ENCODE data around the gene LRRC43. TPM values are rescaled to one million over a fixed set of nuclear protein-coding genes. Genes with fewer than 3 reads are reported as not detected.

Gene LRRC43
- total and polyA plus RNA-seq, 10 of the 15 experiments (the other 5 are each of a cell fraction or from before 2014, with no cell fraction given), result 0.23 TPM; not detected in 9

DNA sequence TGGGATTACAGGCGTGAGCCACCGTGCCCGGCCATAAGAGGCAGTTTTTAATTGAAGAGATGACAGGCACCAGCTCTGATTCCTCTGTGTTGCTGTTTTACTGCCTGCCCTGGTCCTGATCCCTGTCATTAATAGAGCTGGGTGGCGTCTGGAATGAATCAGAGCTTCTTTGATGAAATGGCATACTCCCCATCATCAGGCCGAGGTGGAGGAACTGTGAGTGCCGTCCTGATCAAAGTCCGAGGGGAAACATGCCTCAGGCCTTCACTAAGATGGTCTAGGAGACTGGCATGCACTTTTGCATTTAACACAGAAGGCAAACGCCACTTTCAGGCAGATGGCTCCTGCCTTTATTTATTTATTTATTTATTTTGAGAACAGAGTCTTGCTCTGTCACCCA, 43.0 kb upstream of the LRRC43 start (continued):
- TF ChIP-seq, protein P1, sequence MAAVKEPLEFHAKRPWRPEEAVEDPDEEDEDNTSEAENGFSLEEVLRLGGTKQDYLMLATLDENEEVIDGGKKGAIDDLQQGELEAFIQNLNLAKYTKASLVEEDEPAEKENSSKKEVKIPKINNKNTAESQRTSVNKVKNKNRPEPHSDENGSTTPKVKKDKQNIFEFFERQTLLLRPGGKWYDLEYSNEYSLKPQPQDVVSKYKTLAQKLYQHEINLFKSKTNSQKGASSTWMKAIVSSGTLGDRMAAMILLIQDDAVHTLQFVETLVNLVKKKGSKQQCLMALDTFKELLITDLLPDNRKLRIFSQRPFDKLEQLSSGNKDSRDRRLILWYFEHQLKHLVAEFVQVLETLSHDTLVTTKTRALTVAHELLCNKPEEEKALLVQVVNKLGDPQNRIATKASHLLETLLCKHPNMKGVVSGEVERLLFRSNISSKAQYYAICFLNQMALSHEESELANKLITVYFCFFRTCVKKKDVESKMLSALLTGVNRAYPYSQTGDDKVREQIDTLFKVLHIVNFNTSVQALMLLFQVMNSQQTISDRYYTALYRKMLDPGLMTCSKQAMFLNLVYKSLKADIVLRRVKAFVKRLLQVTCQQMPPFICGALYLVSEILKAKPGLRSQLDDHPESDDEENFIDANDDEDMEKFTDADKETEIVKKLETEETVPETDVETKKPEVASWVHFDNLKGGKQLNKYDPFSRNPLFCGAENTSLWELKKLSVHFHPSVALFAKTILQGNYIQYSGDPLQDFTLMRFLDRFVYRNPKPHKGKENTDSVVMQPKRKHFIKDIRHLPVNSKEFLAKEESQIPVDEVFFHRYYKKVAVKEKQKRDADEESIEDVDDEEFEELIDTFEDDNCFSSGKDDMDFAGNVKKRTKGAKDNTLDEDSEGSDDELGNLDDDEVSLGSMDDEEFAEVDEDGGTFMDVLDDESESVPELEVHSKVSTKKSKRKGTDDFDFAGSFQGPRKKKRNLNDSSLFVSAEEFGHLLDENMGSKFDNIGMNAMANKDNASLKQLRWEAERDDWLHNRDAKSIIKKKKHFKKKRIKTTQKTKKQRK (IDR thresholded peaks at IDR 0.05; ENCODE audit: low read depth, low read length), result no peak
- TF ChIP-seq BMI1 (IDR thresholded peaks at IDR 0.05; ENCODE audit: borderline replicate concordance), result no peak

DNA sequence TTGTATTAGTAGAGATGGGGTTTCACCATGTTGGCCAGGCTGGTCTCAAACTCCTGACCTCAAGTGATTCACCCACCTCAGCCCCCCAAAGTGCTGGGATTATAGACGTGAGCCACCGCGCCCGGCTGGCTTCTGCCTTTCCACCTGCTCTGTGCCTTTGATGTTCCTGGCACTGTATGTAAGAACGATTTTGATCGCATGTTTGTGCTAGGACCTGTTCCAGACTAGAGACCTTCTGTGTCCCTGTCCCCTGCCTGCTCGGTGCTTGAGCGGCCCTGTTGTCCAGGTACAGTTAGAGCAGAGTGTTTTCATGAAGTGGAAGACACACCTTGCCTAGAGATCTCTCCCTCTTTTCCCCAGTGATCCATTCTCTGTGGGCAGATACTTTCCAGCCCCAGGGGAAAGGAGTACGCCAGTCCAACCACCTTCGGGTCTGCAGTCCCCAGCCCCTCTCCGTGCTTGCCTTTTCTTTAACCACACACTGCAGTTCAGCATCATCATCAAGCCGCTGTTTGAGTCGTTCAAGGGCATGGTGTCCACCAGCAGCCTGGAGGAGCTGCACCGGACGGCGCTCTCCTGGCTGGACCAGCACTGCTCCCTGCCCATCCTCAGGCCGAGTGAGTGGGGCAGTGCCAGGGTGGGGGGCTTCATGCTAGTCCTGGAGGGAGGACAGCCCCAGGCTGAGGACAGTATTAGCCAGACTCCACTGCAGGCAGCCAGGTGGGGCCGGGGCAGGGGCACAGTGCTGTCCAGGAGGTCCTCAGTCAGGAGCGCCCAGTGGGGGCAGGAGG, 42.3 kb upstream of the LRRC43 start:
- H3K9me3 ChIP-seq (replicated peaks; ENCODE audit: control insufficient read depth, insufficient read depth, low read length), result no peaks in the 10 kb centered on the region
- H3K36me3 ChIP-seq (ENCODE audit: control insufficient read depth in 2 of 2, insufficient read depth in 2 of 2, low read length in 1 of 2), result no peaks in the 10 kb centered on the region; a peak in 1 of 4 replicates
- intact Hi-C loops (cut with micrococcal nuclease; ENCODE audit: unreplicated experiment), result no loop called here
- no peak overlapping the region for H2AFZ ChIP-seq (ENCODE audit: control insufficient read depth, low read depth, low read length)
- H3K27me3 ChIP-seq (replicated peaks in 1 of 2; ENCODE audit: control insufficient read depth in 2 of 2, insufficient read depth in 2 of 2, low read length in 1 of 2), result no peaks in the 10 kb centered on the region
- WGBS (ENCODE audit: insufficient coverage, insufficient replicate concordance, low lambda C conversion rate, missing lambda C conversion rate), result 86% methylated on average over 19 of the region's 19 CpGs
- BruUV-seq (replicated peaks), result no TSS peak
- no peak overlapping the region for H3K4me3 ChIP-seq
- ChIA-PET POLR2A (no interaction called here), SMC1A (ENCODE audit: uncharacterized antibody, unreplicated experiment) (no interaction called here), CTCF (interaction anchor here (0.5 kb wide), 1 partner anchor 197 kb away, joined by 3 read pairs; no protein-coding TSS in a partner anchor), RAD21 (ENCODE audit: unreplicated experiment) (no interaction called here)
- no peaks in the 10 kb centered on the region for H3K79me2 ChIP-seq (ENCODE audit: control insufficient read depth, insufficient read depth, low read length)
- H4K20me1 ChIP-seq (ENCODE audit: control insufficient read depth, insufficient read depth), result no peaks in the 10 kb centered on the region
- H3K27ac ChIP-seq (ENCODE audit: control insufficient read depth, insufficient read depth), result no peak overlapping the region
- H3K4me2 ChIP-seq (ENCODE audit: control insufficient read depth, insufficient read depth), result no peak overlapping the region
- in situ Hi-C loops (cut with MboI), result no loop called here
- no peak for ATAC-seq
- no peak for DNase-seq (ENCODE audit: low read depth, low spot score)
- H3K4me1 ChIP-seq (ENCODE audit: control insufficient read depth, insufficient read depth, low read length), result no peaks in the 10 kb centered on the region
- no peak for FAIRE-seq
- no peak overlapping the region for H3K9ac ChIP-seq (ENCODE audit: control insufficient read depth, insufficient read depth, low read length)
- no peak for TF ChIP-seq SMAD1 (IDR thresholded peaks at IDR 0.05; ENCODE audit: low read depth, partially characterized antibody)
- TF ChIP-seq, protein P2, sequence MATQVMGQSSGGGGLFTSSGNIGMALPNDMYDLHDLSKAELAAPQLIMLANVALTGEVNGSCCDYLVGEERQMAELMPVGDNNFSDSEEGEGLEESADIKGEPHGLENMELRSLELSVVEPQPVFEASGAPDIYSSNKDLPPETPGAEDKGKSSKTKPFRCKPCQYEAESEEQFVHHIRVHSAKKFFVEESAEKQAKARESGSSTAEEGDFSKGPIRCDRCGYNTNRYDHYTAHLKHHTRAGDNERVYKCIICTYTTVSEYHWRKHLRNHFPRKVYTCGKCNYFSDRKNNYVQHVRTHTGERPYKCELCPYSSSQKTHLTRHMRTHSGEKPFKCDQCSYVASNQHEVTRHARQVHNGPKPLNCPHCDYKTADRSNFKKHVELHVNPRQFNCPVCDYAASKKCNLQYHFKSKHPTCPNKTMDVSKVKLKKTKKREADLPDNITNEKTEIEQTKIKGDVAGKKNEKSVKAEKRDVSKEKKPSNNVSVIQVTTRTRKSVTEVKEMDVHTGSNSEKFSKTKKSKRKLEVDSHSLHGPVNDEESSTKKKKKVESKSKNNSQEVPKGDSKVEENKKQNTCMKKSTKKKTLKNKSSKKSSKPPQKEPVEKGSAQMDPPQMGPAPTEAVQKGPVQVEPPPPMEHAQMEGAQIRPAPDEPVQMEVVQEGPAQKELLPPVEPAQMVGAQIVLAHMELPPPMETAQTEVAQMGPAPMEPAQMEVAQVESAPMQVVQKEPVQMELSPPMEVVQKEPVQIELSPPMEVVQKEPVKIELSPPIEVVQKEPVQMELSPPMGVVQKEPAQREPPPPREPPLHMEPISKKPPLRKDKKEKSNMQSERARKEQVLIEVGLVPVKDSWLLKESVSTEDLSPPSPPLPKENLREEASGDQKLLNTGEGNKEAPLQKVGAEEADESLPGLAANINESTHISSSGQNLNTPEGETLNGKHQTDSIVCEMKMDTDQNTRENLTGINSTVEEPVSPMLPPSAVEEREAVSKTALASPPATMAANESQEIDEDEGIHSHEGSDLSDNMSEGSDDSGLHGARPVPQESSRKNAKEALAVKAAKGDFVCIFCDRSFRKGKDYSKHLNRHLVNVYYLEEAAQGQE (IDR thresholded peaks at IDR 0.05; ENCODE audit: low read depth, low read length), result no peak
- TF ChIP-seq, protein P3, sequence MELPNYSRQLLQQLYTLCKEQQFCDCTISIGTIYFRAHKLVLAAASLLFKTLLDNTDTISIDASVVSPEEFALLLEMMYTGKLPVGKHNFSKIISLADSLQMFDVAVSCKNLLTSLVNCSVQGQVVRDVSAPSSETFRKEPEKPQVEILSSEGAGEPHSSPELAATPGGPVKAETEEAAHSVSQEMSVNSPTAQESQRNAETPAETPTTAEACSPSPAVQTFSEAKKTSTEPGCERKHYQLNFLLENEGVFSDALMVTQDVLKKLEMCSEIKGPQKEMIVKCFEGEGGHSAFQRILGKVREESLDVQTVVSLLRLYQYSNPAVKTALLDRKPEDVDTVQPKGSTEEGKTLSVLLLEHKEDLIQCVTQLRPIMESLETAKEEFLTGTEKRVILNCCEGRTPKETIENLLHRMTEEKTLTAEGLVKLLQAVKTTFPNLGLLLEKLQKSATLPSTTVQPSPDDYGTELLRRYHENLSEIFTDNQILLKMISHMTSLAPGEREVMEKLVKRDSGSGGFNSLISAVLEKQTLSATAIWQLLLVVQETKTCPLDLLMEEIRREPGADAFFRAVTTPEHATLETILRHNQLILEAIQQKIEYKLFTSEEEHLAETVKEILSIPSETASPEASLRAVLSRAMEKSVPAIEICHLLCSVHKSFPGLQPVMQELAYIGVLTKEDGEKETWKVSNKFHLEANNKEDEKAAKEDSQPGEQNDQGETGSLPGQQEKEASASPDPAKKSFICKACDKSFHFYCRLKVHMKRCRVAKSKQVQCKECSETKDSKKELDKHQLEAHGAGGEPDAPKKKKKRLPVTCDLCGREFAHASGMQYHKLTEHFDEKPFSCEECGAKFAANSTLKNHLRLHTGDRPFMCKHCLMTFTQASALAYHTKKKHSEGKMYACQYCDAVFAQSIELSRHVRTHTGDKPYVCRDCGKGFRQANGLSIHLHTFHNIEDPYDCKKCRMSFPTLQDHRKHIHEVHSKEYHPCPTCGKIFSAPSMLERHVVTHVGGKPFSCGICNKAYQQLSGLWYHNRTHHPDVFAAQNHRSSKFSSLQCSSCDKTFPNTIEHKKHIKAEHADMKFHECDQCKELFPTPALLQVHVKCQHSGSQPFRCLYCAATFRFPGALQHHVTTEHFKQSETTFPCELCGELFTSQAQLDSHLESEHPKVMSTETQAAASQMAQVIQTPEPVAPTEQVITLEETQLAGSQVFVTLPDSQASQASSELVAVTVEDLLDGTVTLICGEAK (IDR thresholded peaks at IDR 0.05; ENCODE audit: borderline replicate concordance), result no peak
- TF ChIP-seq NR2C2 (IDR thresholded peaks at IDR 0.05; ENCODE audit: borderline replicate concordance, control insufficient read depth, insufficient read length, low read depth), result no peak
- no peak for TF ChIP-seq NFYB (IDR thresholded peaks at IDR 0.05; ENCODE audit: insufficient read depth, low read depth, low read length)
- TF ChIP-seq MYC (IDR thresholded peaks at IDR 0.05; ENCODE audit: insufficient read depth, insufficient read length, insufficient replicate concordance, low read length, severe bottlenecking), result no peak

Data from GM12878 (cell line).